ENCODE measurements around the gene SLC6A19. TPM values are rescaled to one million over a fixed set of nuclear protein-coding genes. Genes with fewer than 3 reads are reported as not detected.

Gene SLC6A19
- total RNA-seq, 4 donors from 2014 or later = 9.9 to 934 (median 516) TPM

GRCh38 chr5:1268056-1268455 is 66.7 kb downstream of the SLC6A19 start:
- Histone ChIP-seq H3K4me1 (no peaks in the 10 kb centered on the region), H3K36me3 (no peaks in the 10 kb centered on the region), H3K27me3 (no peaks in the 10 kb centered on the region), H3K4me3 (no peak overlapping the region), H3K27ac (no peak overlapping the region), H3K9me3 (no peaks in the 10 kb centered on the region)
- no peak for DNase-seq
- TF ChIP-seq POLR2A (IDR thresholded peaks at IDR 0.05) = no peak
- TF ChIP-seq, protein P1, sequence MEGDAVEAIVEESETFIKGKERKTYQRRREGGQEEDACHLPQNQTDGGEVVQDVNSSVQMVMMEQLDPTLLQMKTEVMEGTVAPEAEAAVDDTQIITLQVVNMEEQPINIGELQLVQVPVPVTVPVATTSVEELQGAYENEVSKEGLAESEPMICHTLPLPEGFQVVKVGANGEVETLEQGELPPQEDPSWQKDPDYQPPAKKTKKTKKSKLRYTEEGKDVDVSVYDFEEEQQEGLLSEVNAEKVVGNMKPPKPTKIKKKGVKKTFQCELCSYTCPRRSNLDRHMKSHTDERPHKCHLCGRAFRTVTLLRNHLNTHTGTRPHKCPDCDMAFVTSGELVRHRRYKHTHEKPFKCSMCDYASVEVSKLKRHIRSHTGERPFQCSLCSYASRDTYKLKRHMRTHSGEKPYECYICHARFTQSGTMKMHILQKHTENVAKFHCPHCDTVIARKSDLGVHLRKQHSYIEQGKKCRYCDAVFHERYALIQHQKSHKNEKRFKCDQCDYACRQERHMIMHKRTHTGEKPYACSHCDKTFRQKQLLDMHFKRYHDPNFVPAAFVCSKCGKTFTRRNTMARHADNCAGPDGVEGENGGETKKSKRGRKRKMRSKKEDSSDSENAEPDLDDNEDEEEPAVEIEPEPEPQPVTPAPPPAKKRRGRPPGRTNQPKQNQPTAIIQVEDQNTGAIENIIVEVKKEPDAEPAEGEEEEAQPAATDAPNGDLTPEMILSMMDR (IDR thresholded peaks at IDR 0.05) = no peak

DNA sequence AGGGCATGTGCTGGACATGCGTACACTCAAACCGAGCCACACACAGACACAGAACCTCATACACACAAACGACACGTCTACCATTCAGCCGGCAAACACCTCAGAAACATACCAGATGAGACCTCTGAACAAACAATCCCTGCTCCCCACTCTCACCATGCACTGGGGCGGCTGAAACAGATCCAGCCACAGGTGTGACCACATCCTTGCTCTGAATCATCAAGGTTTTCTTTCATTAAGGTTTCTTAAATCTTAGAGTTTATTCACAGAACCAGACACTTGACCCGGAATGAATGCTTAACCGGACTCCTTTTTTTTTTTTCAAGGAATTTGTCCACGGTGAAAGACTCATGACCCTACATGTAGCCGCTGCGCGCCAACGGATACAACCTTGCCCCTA is 67.3 kb downstream of the SLC6A19 start:
- no peak overlapping the region for H3K4me3 ChIP-seq
- no peaks in the 10 kb centered on the region for H3K9me3 ChIP-seq
- TF ChIP-seq, protein P1 (IDR thresholded peaks at IDR 0.05) = no peak
- TF ChIP-seq POLR2A (IDR thresholded peaks at IDR 0.05) = no peak
- H3K27ac ChIP-seq = no peak overlapping the region
- H3K27me3 ChIP-seq = no peaks in the 10 kb centered on the region
- no peaks in the 10 kb centered on the region for H3K4me1 ChIP-seq
- H3K36me3 ChIP-seq = no peaks in the 10 kb centered on the region
- DNase-seq = no peak

DNA sequence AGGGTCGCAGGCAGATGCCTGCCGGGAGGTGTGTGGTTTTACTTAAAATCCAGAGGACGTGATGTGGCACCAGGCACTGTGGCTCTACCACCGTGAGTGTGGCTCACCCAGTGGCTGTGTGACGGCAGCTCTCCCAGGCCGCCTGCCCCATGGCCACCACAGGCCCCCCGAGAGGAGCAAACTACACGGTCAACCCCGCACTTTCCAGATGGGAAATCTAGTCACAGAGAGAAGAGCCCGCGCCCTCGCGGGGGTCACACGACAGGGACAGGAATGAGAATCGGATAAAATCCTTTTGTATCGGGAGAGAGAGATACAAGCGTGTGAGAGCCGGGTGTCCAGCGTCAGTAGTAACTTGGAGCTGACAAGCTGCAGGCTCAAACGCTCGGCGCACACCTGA is 69.0 kb downstream of the SLC6A19 start:
- Histone ChIP-seq H3K4me1 (no peaks in the 10 kb centered on the region), H3K36me3 (no peaks in the 10 kb centered on the region), H3K27me3 (no peaks in the 10 kb centered on the region), H3K27ac (no peak overlapping the region), H3K4me3 (no peak overlapping the region), H3K9me3 (no peaks in the 10 kb centered on the region)
- DNase-seq = no peak
- TF ChIP-seq POLR2A (IDR thresholded peaks at IDR 0.05) = no peak
- TF ChIP-seq, protein P1 (IDR thresholded peaks at IDR 0.05) = no peak

DNA sequence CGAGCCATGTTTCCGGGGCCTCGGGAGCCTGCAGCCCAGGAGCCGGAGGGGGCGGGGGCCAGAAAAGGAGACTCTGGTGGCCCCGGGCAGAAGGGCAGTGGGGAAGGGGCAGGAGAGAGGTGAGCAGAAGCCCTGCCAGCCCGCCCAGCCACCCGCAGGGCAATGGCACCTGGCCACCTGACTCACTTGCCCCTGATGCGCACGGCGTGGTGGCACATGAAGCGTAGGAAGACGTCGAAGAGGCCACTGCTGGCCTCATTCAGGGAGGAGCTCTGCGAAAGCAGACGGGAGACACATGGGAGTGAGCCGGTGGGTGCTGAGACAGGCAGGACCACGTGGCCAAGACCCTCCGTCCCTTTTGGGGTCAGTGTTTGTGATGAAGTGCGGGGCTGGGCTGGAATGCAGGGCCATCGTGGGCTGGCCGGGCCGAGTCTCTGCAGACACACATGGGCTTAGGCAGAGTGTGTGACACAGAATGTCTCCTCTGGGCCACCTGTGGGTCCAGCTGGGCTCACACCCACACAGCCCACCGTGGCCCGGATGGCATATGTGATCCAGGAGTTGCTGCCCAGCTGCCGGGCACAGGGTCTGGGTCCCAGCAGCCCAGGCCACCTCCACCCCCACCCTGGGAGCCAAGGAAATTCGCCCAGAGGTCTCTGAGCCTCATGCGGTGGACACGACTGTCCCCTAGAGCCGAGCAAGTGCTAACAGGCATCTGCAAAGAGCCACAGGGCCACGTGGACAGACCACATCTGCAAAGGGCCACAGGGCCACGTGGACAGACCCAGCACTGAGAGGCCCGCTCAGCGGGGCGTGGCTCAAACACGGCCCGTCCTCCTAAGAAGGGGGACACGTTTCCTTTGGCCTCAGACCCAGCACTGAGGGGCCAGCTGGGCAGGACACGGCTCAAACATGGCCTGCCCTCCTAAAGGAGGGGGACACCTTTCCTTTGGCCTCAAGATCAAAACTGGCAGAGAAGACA is 69.8 kb downstream of the SLC6A19 start:
- Histone ChIP-seq H3K27me3 (no peaks in the 10 kb centered on the region), H3K4me1 (no peaks in the 10 kb centered on the region), H3K27ac (no peak overlapping the region), H3K9me3 (no peaks in the 10 kb centered on the region), H3K36me3 (no peaks in the 10 kb centered on the region), H3K4me3 (no peak overlapping the region)
- TF ChIP-seq, protein P1 (IDR thresholded peaks at IDR 0.05) = no peak
- no peak for TF ChIP-seq POLR2A (IDR thresholded peaks at IDR 0.05)
- DNase-seq = no peak

DNA sequence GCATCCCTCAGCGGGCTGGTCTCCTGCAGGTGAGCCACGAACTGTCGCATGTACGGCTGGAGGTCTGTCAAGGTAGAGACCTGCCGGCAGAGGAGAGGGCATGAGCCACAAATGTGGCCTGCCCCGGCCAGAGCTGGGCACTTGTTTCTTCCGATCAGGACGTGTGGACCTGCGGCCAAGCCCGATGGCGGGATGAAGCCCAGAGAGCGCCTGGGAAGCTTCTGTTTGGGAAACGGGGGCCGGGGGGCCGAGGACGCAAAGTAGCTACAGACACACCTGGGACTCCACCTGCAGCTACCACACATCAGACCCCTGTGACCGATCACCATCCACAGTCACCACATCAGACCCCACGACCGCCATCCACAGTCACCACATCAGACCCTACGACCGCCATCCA is 70.8 kb downstream of the SLC6A19 start:
- Histone ChIP-seq H3K27ac (no peak overlapping the region), H3K9me3 (no peaks in the 10 kb centered on the region), H3K4me1 (no peaks in the 10 kb centered on the region), H3K27me3 (no peaks in the 10 kb centered on the region), H3K4me3 (no peak overlapping the region), H3K36me3 (no peaks in the 10 kb centered on the region)
- no peak for DNase-seq
- no peak for TF ChIP-seq POLR2A (IDR thresholded peaks at IDR 0.05)
- TF ChIP-seq, protein P1 (IDR thresholded peaks at IDR 0.05) = no peak

Measured in Peyer's patch (tissue), 4 donors.